Stimulated activated CD8-positive, alpha-beta memory T cell treated with anti-CD3 and anti-CD28 coated beads, Interleukin-12 subunit alpha, Interleukin-12 subunit beta, amount 100 ng/mL, for 1 hour (primary cell): ENCODE measurements around the gene TMC1.
"Not testable (repeated sequence)": the region's sequence is repeated elsewhere in the genome, so short reads cannot be mapped to it uniquely, and the experiment has no call there.

ENCODE experiments used
- DNase-seq: peaks from one replicate; pipeline ENCODE4 v3.0.0-alpha.2; 2020; ENCODE audit warnings: low read depth

TMC1 gene

GRCh38 chr9:72826996-72827949 lies 305.9 kb downstream of the TMC1 start:
- DNase-seq = no peak

GRCh38 chr9:72827950-72828731 lies 306.7 kb downstream of the TMC1 start:
- DNase-seq = no peak

GRCh38 chr9:72834994-72835393 lies 313.6 kb downstream of the TMC1 start:
- no peak for DNase-seq

GRCh38 chr9:72836790-72837189 lies 315.4 kb downstream of the TMC1 start:
- DNase-seq = no peak

- no peak for DNase-seq
Observed at GRCh38 chr9:72839085-72839484, 317.7 kb downstream of the TMC1 start.

GRCh38 chr9:72843520-72844439 lies 322.4 kb downstream of the TMC1 start:
- DNase-seq = no peak

- no peak for DNase-seq
Observed at GRCh38 chr9:72844440-72844768, 323.0 kb downstream of the TMC1 start.

- DNase-seq = not testable (repeated sequence)
Observed at GRCh38 chr9:72845052-72845451, 323.6 kb downstream of the TMC1 start.

GRCh38 chr9:72850209-72850608 lies 328.8 kb downstream of the TMC1 start:
- not testable (repeated sequence) for DNase-seq

- no peak for DNase-seq
Observed at GRCh38 chr9:72855321-72855720, 333.9 kb downstream of the TMC1 start.

- DNase-seq = no peak
Observed at GRCh38 chr9:72855890-72856523, 334.6 kb downstream of the TMC1 start.

- no peak for DNase-seq
Observed at GRCh38 chr9:72856972-72857623, 335.7 kb downstream of the TMC1 start.

- DNase-seq = no peak
Observed at GRCh38 chr9:72857624-72857996, 336.2 kb downstream of the TMC1 start.

- no peak for DNase-seq
Observed at GRCh38 chr9:72858089-72858912, 336.9 kb downstream of the TMC1 start.

GRCh38 chr9:72862788-72863187 lies 341.4 kb downstream of the TMC1 start:
- not testable (repeated sequence) for DNase-seq

GRCh38 chr9:72863456-72864094 lies 342.2 kb downstream of the TMC1 start:
- no peak for DNase-seq

GRCh38 chr9:72864327-72864726 lies 342.9 kb downstream of the TMC1 start:
- no peak for DNase-seq

GRCh38 chr9:72871685-72872084 lies 350.3 kb downstream of the TMC1 start:
- DNase-seq = no peak

- DNase-seq = no peak
Observed at GRCh38 chr9:72872718-72873117, 351.3 kb downstream of the TMC1 start.

- no peak for DNase-seq
Observed at GRCh38 chr9:72873456-72873855, 352.0 kb downstream of the TMC1 start.
